ENCODE results near the gene BDH1.
"Not testable (repeated sequence)": the region's sequence is repeated elsewhere in the genome, so short reads cannot be mapped to it uniquely, and the experiment has no call there.

BDH1 gene

DNA sequence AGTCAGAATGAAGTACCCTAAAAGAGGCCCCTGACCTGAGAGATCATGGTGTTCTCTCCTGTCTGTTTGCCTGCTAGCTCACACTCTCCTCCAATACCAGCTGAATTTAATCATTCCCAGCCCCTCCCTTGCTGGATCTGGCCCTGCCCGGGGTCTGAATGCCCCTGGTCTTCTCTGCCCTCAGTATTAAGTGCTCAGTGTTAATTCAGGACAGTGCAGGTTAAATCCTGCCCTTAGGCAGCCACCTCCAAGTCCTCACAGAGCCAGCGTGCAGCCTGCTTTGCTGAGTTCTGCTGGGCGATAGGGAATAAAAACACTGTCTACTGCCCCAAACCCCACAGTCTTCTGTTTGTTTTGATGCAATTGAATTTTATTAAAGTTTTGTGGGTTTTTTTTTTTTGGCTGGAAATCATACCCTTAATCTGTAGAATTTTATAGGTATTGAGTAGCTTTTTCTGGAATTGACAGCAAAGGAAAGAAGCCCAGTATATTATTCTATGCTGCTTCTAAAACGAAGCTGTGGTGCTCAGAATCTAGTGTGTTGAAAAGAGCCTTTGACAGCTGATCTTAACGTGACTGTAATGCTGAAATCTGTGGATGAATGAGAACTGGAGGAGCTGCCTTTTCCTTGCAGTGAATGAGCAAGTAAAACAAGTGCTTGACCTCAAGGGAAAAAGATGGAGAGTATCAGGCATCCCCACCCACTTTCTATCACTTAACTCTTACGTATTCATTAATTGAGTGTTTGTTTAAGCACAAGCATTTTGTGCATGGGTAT lies 12.3 kb upstream of the BDH1 start:
- TF ChIP-seq, protein P1, sequence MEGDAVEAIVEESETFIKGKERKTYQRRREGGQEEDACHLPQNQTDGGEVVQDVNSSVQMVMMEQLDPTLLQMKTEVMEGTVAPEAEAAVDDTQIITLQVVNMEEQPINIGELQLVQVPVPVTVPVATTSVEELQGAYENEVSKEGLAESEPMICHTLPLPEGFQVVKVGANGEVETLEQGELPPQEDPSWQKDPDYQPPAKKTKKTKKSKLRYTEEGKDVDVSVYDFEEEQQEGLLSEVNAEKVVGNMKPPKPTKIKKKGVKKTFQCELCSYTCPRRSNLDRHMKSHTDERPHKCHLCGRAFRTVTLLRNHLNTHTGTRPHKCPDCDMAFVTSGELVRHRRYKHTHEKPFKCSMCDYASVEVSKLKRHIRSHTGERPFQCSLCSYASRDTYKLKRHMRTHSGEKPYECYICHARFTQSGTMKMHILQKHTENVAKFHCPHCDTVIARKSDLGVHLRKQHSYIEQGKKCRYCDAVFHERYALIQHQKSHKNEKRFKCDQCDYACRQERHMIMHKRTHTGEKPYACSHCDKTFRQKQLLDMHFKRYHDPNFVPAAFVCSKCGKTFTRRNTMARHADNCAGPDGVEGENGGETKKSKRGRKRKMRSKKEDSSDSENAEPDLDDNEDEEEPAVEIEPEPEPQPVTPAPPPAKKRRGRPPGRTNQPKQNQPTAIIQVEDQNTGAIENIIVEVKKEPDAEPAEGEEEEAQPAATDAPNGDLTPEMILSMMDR (IDR thresholded peaks at IDR 0.05), result no peak
- Histone ChIP-seq H3K4me1 (no peaks in the 10 kb centered on the region), H3K36me3 (no peaks in the 10 kb centered on the region), H3K9me3 (no peaks in the 10 kb centered on the region), H3K4me3 (no peak overlapping the region), H3K27ac (no peak overlapping the region), H3K27me3 (peaks cover 0 to 15% of the 10 kb centered on the region in 2 donors)
- intact Hi-C loops (cut with DNase I; ENCODE audit: low total_unique reads), result no loop called here
- no peak for DNase-seq

- H3K27me3 ChIP-seq, result peaks cover 0 to 15% of the 10 kb centered on the region in 2 donors
- intact Hi-C loops (cut with DNase I; ENCODE audit: low total_unique reads); H3K9me3 ChIP-seq; H3K4me1 ChIP-seq; H3K36me3 ChIP-seq; H3K4me3 ChIP-seq; DNase-seq; H3K27ac ChIP-seq: not testable (repeated sequence)
These were observed 10.4 kb upstream of the BDH1 start for GRCh38 chr3:197566155-197566554.

DNA sequence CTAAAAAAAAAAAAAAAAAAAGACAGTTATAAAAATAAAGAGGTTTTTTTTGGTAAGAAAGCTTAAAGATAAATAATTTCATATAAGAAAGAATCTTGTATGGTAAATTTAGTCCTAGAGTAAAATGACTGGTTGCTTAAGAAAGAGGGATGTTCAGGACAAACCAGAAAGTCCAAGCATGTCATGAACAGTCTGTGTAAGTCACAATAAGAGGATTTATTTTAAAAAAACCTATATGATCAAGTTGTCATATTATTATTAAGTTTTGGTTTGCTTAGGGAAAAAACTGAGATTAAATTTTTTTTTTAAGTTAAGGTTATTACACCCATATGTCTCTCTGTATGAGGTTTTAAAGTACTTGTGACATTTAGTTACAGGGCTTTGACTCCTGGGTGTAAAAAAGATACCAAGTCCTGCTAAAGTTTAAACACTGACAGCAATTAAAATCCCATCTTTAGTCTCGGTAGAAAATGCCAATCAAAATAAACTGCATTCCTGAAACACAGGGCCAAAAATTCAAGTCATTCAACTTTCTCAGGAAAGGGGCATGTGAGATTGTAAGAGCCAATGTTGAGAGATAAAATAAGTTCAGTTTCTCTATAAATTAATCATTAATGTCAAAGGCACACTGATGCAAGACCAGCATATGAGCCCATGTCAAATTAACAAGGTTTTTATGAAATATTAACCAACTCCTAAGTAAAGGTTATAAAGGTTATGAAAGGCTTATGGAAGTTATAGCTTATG lies 8.5 kb upstream of the BDH1 start:
- H3K4me1 ChIP-seq, result no peaks in the 10 kb centered on the region
- no peak overlapping the region for H3K4me3 ChIP-seq
- intact Hi-C loops (cut with DNase I; ENCODE audit: low total_unique reads), result no loop called here
- no peaks in the 10 kb centered on the region for H3K36me3 ChIP-seq
- peaks cover 0 to 8% of the 10 kb centered on the region in 2 donors for H3K27me3 ChIP-seq
- DNase-seq, result no peak
- H3K27ac ChIP-seq, result no peak overlapping the region
- TF ChIP-seq, protein P1 (IDR thresholded peaks at IDR 0.05), result no peak
- H3K9me3 ChIP-seq, result no peaks in the 10 kb centered on the region

- DNase-seq, result no peak
- TF ChIP-seq, protein P1 (IDR thresholded peaks at IDR 0.05), result no peak
- Histone ChIP-seq H3K9me3 (no peaks in the 10 kb centered on the region), H3K36me3 (no peaks in the 10 kb centered on the region), H3K4me1 (no peaks in the 10 kb centered on the region), H3K4me3 (no peak overlapping the region), H3K27ac (no peak overlapping the region), H3K27me3 (peaks cover 0 to 11% of the 10 kb centered on the region in 2 donors)
- intact Hi-C loops (cut with DNase I; ENCODE audit: low total_unique reads), result no loop called here
These were observed 6.9 kb upstream of the BDH1 start for GRCh38 chr3:197562398-197563251.

GRCh38 chr3:197561926-197562325 lies 6.2 kb upstream of the BDH1 start:
- Histone ChIP-seq H3K27me3 (peaks cover 0 to 18% of the 10 kb centered on the region in 2 donors), H3K36me3 (no peaks in the 10 kb centered on the region), H3K4me1 (no peaks in the 10 kb centered on the region), H3K27ac (no peak overlapping the region), H3K9me3 (no peaks in the 10 kb centered on the region), H3K4me3 (no peak overlapping the region)
- intact Hi-C loops (cut with DNase I; ENCODE audit: low total_unique reads), result no loop called here
- TF ChIP-seq, protein P1 (IDR thresholded peaks at IDR 0.05), result no peak
- DNase-seq, result no peak
